Stimulated activated CD4-positive, alpha-beta T cell treated with anti-CD3 and anti-CD28 coated beads, Interleukin-4, amount 100 ng/mL, for 1 hour (primary cell): ENCODE results near the gene UBE2E2.

ENCODE experiments used
- DNase-seq: peaks from one replicate; pipeline ENCODE4 v3.0.0-alpha.2; 2020

UBE2E2 gene

GRCh38 chr3:23198801-23199200 is 4.3 kb upstream of the UBE2E2 start:
- no peak for DNase-seq

- DNase-seq: no peak
These were observed 3.5 kb upstream of the UBE2E2 start for GRCh38 chr3:23199649-23200048.

GRCh38 chr3:23201154-23201838 is 1.8 kb upstream of the UBE2E2 start:
- no peak for DNase-seq

- DNase-seq: no peak
These were observed 765 bp upstream of the UBE2E2 start for GRCh38 chr3:23202203-23202920.

- DNase-seq: peak; percentile 12
These were observed 692 bp downstream of the UBE2E2 start for GRCh38 chr3:23203708-23204330.

- no peak for DNase-seq
These were observed 3.2 kb downstream of the UBE2E2 start for GRCh38 chr3:23206366-23206765.

GRCh38 chr3:23209103-23209502 is 6.0 kb downstream of the UBE2E2 start:
- no peak for DNase-seq

GRCh38 chr3:23209747-23210487 is 6.8 kb downstream of the UBE2E2 start:
- no peak for DNase-seq

GRCh38 chr3:23213813-23214212 is 10.7 kb downstream of the UBE2E2 start:
- DNase-seq: no peak

- no peak for DNase-seq
These were observed 14.9 kb downstream of the UBE2E2 start for GRCh38 chr3:23217872-23218554.

GRCh38 chr3:23219117-23219516 is 16.0 kb downstream of the UBE2E2 start:
- DNase-seq: no peak

GRCh38 chr3:23219552-23219951 is 16.4 kb downstream of the UBE2E2 start:
- no peak for DNase-seq

GRCh38 chr3:23221136-23221535 is 18.0 kb downstream of the UBE2E2 start:
- DNase-seq: no peak

GRCh38 chr3:23232016-23232415 is 28.9 kb downstream of the UBE2E2 start:
- no peak for DNase-seq

- DNase-seq: no peak
These were observed 29.7 kb downstream of the UBE2E2 start for GRCh38 chr3:23232854-23233253.

- DNase-seq: no peak
These were observed 32.1 kb downstream of the UBE2E2 start for GRCh38 chr3:23235264-23235663.

- no peak for DNase-seq
These were observed 33.8 kb downstream of the UBE2E2 start for GRCh38 chr3:23236890-23237289.

GRCh38 chr3:23238156-23238555 is 35.0 kb downstream of the UBE2E2 start:
- no peak for DNase-seq

- DNase-seq: no peak
These were observed 35.5 kb downstream of the UBE2E2 start for GRCh38 chr3:23238578-23238977.

- no peak for DNase-seq
These were observed 36.3 kb downstream of the UBE2E2 start for GRCh38 chr3:23239211-23240068.

GRCh38 chr3:23240171-23240785 is 37.2 kb downstream of the UBE2E2 start:
- DNase-seq: no peak
